Omental fat pad (tissue), 4 donors: ENCODE measurements around the gene GOLIM4. TPM values are rescaled to one million over a fixed set of nuclear protein-coding genes. Genes with fewer than 3 reads are reported as not detected.

Source experiments
- ATAC-seq: fragments of 150-250 bp; one replicate; pipeline ENCODE4 v1.9.1; 2016; ENCODE audit warnings: mild to moderate bottlenecking, moderate library complexity; ENCODE audit not compliant: low FRiP score
- DNase-seq: peaks from one replicate; pipeline ENCODE4 v3.0.0-alpha.2; 2019; ENCODE audit warnings: low spot score
- total RNA-seq, 4 donors: library from RNA; depleted of rRNA; stranded (reverse); fragments of >200 nt; gene quantifications; one replicate each; pipeline ENCODE4 v1.1.0, GENCODE V29; 2016
- TF ChIP-seq, protein P1 (sequence below), 3 donors: fragments of 450-650 bp; IDR thresholded peaks; one replicate each; pipeline ENCODE4 v1.5.1; 2016 to 2017; ENCODE audit warnings: antibody characterized with exemption in 3 of 3, mild to moderate bottlenecking in 3 of 3, moderate library complexity in 2 of 3

Gene GOLIM4
- total RNA-seq, 4 donors from 2014 or later, result 30.3 to 46.2 (median 34.8) TPM

DNA sequence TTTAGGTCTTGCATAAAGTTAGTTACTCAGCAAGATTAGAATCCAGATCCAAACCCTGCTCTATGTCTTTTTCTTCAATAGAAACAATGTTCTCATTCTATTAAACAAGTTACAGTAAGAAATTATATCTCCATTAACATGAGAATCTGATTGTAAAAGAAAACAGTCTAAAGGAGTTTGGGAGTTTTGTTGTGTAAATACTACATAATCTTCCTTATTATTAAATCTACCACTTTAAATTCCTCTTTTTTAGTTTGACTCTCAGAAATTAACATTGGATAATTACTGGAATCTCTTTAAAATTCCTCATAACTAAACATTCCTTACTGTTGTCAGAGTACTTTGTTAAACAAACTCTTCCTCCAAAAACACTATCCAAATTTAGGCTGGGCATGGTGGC lies 1.7 kb upstream of the GOLIM4 start:
- TF ChIP-seq, protein P1, sequence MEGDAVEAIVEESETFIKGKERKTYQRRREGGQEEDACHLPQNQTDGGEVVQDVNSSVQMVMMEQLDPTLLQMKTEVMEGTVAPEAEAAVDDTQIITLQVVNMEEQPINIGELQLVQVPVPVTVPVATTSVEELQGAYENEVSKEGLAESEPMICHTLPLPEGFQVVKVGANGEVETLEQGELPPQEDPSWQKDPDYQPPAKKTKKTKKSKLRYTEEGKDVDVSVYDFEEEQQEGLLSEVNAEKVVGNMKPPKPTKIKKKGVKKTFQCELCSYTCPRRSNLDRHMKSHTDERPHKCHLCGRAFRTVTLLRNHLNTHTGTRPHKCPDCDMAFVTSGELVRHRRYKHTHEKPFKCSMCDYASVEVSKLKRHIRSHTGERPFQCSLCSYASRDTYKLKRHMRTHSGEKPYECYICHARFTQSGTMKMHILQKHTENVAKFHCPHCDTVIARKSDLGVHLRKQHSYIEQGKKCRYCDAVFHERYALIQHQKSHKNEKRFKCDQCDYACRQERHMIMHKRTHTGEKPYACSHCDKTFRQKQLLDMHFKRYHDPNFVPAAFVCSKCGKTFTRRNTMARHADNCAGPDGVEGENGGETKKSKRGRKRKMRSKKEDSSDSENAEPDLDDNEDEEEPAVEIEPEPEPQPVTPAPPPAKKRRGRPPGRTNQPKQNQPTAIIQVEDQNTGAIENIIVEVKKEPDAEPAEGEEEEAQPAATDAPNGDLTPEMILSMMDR (IDR thresholded peaks at IDR 0.05), result no peak
- no peak for ATAC-seq
- DNase-seq, result no peak

- DNase-seq (peak; percentile 32), ATAC-seq (peak; percentile 72)
- TF ChIP-seq, protein P1 (IDR thresholded peaks at IDR 0.05), result no peak
Observed at GRCh38 chr3:168096210-168096652, 507 bp upstream of the GOLIM4 start.

DNA sequence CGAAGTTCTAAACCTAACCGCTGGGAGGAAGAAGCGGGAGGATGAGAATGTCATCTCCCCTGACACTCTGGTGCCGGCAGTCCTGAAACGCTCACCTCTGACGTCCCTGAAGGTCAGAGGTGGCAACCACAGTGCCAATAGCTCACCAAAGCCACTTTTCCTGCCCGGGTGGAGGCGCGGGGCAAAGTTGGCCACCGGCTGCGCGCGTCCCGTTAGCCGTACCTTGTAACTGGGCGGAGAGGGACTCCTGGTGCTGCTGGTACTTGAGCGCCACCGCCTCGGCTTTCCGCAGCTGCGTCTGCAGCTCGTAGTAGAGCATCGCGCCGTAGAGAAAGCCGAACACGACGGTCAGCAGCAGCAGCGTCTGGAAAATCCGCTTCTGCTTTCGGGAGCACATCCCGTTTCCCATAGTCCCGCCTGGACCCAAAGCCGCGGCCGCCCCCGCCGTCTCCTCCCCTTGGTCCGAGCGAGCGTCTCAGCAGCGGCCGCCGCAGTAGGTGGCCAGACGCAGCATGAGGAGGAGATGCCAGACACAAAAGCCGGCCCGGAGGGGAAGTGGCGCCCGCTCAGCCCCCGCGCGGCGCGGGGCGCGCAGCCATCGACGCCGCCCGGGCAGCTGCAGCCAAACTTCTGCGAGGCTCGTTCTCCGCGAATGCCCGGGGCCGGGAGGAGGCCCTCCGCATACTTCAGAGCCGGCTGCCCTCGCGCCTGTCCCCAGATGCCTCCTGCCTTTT lies 680 bp downstream of the GOLIM4 start:
- DNase-seq (peak; percentile 26), ATAC-seq (peak; percentile 30)
- TF ChIP-seq, protein P1 (IDR thresholded peaks at IDR 0.05), result peak in 1 of 3 donors; percentile 5

GRCh38 chr3:168094580-168094876 lies 1.2 kb downstream of the GOLIM4 start:
- no peak for DNase-seq
- TF ChIP-seq, protein P1 (IDR thresholded peaks at IDR 0.05), result no peak

GRCh38 chr3:168093790-168094189 lies 1.9 kb downstream of the GOLIM4 start:
- ATAC-seq, result no peak
- TF ChIP-seq, protein P1 (IDR thresholded peaks at IDR 0.05), result no peak
- DNase-seq, result no peak

More at GRCh38 chr3:168094580-168094876, 1.2 kb downstream of the GOLIM4 start:
- ATAC-seq, result peak; percentile 37

GRCh38 chr3:168093229-168093628 lies 2.5 kb downstream of the GOLIM4 start:
- DNase-seq (no peak), ATAC-seq (no peak)
- TF ChIP-seq, protein P1 (IDR thresholded peaks at IDR 0.05), result no peak

GRCh38 chr3:168091941-168092340 lies 3.8 kb downstream of the GOLIM4 start:
- ATAC-seq, result no peak
- TF ChIP-seq, protein P1 (IDR thresholded peaks at IDR 0.05), result no peak
- no peak for DNase-seq
